Fibroblast of lung (primary cell): Measurements from ENCODE around the gene EIF2S1. TPM values are rescaled to one million over a fixed set of nuclear protein-coding genes. Genes with fewer than 3 reads are reported as not detected.
"Not testable (repeated sequence)": the region's sequence is repeated elsewhere in the genome, so short reads cannot be mapped to it uniquely, and the experiment has no call there.

ENCODE experiments used
- DNase-seq, 2 donors: peaks; one replicate each; pipeline versions ENCODE4 v3.0.0 to v3.0.0-alpha.2; 2010; ENCODE audit warnings: low read depth in 2 of 2
- H2AFZ ChIP-seq: 2 replicates; pipeline ENCODE4 v1.5.1; 2012; ENCODE audit warnings: low read length, control low read depth, inconsistent platforms
- H3K27ac ChIP-seq: 2 replicates; pipeline ENCODE4 v1.5.1; 2011; ENCODE audit warnings: low read length, control low read depth; ENCODE audit not compliant: insufficient read depth
- H3K27me3 ChIP-seq: 2 replicates; pipeline ENCODE4 v1.5.1; 2011; ENCODE audit warnings: mild to moderate bottlenecking, low read length; ENCODE audit not compliant: control insufficient read depth, insufficient read depth
- H3K36me3 ChIP-seq: 2 replicates; pipeline ENCODE4 v1.5.1; 2011; ENCODE audit warnings: low read length; ENCODE audit not compliant: control insufficient read depth, insufficient read depth
- H3K4me1 ChIP-seq: 2 replicates; pipeline ENCODE4 v1.5.1; 2011; ENCODE audit warnings: low read length; ENCODE audit not compliant: control insufficient read depth, insufficient read depth; ENCODE audit errors: extremely low read depth
- H3K4me2 ChIP-seq: 2 replicates; pipeline ENCODE4 v1.5.1; 2011; ENCODE audit warnings: low read length, control low read depth; ENCODE audit not compliant: insufficient read depth; ENCODE audit errors: extremely low read depth
- H3K4me3 ChIP-seq, 4 experiments: fragments of 200-600 bp in 1 of 4; sonication (generic) in 1 of 4; replicated peaks in 1 of 4; 2 replicates each; pipeline ENCODE4 v1.5.1; 2011 to 2016; ENCODE audit warnings: low read length in 4 of 4, low read depth in 3 of 4, mild to moderate bottlenecking in 3 of 4, control low read depth in 2 of 4, inconsistent platforms in 1 of 4, mixed read lengths in 1 of 4; ENCODE audit not compliant: insufficient read depth in 1 of 4; ENCODE audit errors: control extremely low read depth in 1 of 4
- H3K79me2 ChIP-seq: 2 replicates; pipeline ENCODE4 v1.5.1; 2012; ENCODE audit warnings: mild to moderate bottlenecking, low read length, inconsistent platforms; ENCODE audit not compliant: control insufficient read depth, insufficient read depth
- H3K9ac ChIP-seq: 2 replicates; pipeline ENCODE4 v1.5.1; 2011; ENCODE audit warnings: mild to moderate bottlenecking, low read length, control low read depth; ENCODE audit not compliant: insufficient read depth
- H3K9me3 ChIP-seq: 2 replicates; pipeline ENCODE4 v1.5.1; 2012; ENCODE audit warnings: low read depth, low read length; ENCODE audit not compliant: control insufficient read depth, insufficient read depth
- H4K20me1 ChIP-seq: 2 replicates; pipeline ENCODE4 v1.5.1; 2011; ENCODE audit warnings: low read length; ENCODE audit not compliant: control insufficient read depth, insufficient read depth; ENCODE audit errors: extremely low read depth
- EZH2 ChIP-seq: IDR thresholded peaks from 2 replicates; pipeline ENCODE4 v1.5.1; 2012; ENCODE audit warnings: low read length, control low read depth, mild to moderate bottlenecking; ENCODE audit errors: missing control alignments
- polyA plus RNA-seq, 2 donors: library from polyadenylated mRNA; depleted of rRNA in 1 of 2; stranded (reverse) in 1 of 2; unstranded in 1 of 2; fragments of >200 nt; gene quantifications; 2 replicates each; pipeline ENCODE4 v1.2.1, GENCODE V29; 2011 to 2012; ENCODE audit warnings: missing spikeins in 1 of 2
- total RNA-seq: library from RNA; depleted of rRNA; stranded (reverse); fragments of >200 nt; gene quantifications from 2 replicates; pipeline ENCODE4 v1.2.1, GENCODE V29; 2014
- TF ChIP-seq, protein P1 (sequence below), 2 donors: IDR thresholded peaks in 1 of 2; conservative IDR thresholded peaks in 1 of 2; 1 replicate in 1 of 2; 2 replicates in 1 of 2; pipeline ENCODE4 v1.5.1; 2011 to 2012; ENCODE audit warnings: low read length in 2 of 2, control low read depth in 1 of 2, inconsistent platforms in 1 of 2, low read depth in 1 of 2, mild to moderate bottlenecking in 1 of 2

EIF2S1 gene
- total and polyA plus RNA-seq, 2 donors (not counting 1 experiment from before 2014, with no cell fraction given): 180 to 182 TPM

DNA sequence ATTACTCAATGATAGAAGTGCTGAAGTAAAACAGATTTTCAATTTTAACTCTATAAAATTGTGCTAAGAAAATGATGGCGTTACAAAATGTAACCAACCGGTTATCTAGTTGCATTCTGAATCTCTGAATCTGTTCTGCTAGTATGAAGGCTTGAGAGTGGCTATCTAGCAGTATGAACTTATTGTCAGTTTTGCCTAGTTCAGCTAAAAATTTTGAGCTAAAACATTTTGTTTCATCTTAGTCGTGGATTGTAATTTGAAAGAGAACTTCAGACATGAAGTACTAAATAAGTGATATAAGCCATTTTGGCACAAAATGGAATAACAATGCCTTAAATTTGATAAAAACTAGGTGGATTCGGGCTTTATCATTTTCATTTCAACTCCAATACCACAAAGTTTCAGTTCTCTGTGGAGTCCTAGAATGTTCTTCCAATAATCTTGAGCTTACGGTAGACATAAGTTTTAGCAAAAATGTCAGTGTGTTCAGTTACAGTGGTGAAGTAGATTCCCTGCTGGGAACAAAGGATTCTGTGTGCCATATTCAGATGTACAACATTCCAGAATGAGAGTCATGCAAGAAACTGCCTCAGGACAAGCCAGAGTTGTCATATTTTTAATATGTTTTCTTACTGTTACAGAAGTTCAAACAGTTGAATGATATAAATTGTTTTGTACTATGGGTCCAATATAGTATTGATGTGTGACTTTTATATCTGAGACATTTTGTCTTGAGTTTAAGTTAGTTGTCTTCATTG is 28.6 kb upstream of the EIF2S1 start:
- Histone ChIP-seq H3K4me3 (no peak overlapping the region), H2AFZ (no peak overlapping the region), H4K20me1 (no peaks in the 10 kb centered on the region), H3K79me2 (no peaks in the 10 kb centered on the region), H3K27ac (no peak overlapping the region), H3K9me3 (no peaks in the 10 kb centered on the region), H3K9ac (no peak overlapping the region), H3K27me3 (no peaks in the 10 kb centered on the region), H3K36me3 (peaks cover 1% of the 10 kb centered on the region), H3K4me2 (no peak overlapping the region), H3K4me1 (no peaks in the 10 kb centered on the region)
- TF ChIP-seq EZH2: no peak
- TF ChIP-seq, protein P1, sequence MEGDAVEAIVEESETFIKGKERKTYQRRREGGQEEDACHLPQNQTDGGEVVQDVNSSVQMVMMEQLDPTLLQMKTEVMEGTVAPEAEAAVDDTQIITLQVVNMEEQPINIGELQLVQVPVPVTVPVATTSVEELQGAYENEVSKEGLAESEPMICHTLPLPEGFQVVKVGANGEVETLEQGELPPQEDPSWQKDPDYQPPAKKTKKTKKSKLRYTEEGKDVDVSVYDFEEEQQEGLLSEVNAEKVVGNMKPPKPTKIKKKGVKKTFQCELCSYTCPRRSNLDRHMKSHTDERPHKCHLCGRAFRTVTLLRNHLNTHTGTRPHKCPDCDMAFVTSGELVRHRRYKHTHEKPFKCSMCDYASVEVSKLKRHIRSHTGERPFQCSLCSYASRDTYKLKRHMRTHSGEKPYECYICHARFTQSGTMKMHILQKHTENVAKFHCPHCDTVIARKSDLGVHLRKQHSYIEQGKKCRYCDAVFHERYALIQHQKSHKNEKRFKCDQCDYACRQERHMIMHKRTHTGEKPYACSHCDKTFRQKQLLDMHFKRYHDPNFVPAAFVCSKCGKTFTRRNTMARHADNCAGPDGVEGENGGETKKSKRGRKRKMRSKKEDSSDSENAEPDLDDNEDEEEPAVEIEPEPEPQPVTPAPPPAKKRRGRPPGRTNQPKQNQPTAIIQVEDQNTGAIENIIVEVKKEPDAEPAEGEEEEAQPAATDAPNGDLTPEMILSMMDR (conservative IDR thresholded peaks at IDR 0.05 in 1 of 2, IDR thresholded peaks at IDR 0.05 in 1 of 2; ENCODE audit: low read depth in 1 of 2, low read length in 2 of 2): no peak
- DNase-seq: peak in 1 of 2 donors; percentile 53

DNA sequence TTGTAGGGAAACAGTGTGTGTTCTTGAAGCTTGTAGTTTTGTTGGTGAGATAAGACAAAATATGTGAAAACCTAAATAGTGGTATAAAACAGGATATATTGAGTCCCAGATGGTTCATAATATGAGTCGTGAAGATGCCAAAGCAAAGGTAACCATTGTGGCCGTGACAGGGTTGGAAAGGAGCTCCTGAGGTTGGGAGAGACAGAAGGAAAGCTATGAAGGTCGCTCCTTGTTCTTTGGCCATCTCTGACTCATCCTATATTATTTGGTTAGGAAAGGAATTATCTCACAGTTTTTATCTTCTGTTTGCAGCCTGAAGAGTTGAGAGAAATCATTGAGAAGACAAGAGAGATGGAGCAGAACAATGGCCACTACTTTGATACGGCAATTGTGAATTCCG is 27.7 kb upstream of the EIF2S1 start:
- Histone ChIP-seq H3K79me2 (no peaks in the 10 kb centered on the region), H3K4me1 (no peaks in the 10 kb centered on the region), H3K4me2 (no peak overlapping the region), H3K9me3 (no peaks in the 10 kb centered on the region), H3K9ac (no peak overlapping the region), H4K20me1 (no peaks in the 10 kb centered on the region), H3K4me3 (no peak overlapping the region), H2AFZ (no peak overlapping the region), H3K36me3 (peaks cover 5% of the 10 kb centered on the region), H3K27me3 (no peaks in the 10 kb centered on the region), H3K27ac (no peak overlapping the region)
- TF ChIP-seq, protein P1 (conservative IDR thresholded peaks at IDR 0.05 in 1 of 2, IDR thresholded peaks at IDR 0.05 in 1 of 2; ENCODE audit: low read depth in 1 of 2, low read length in 2 of 2): no peak
- no peak for TF ChIP-seq EZH2
- peak in 1 of 2 donors; percentile 20 for DNase-seq

DNA sequence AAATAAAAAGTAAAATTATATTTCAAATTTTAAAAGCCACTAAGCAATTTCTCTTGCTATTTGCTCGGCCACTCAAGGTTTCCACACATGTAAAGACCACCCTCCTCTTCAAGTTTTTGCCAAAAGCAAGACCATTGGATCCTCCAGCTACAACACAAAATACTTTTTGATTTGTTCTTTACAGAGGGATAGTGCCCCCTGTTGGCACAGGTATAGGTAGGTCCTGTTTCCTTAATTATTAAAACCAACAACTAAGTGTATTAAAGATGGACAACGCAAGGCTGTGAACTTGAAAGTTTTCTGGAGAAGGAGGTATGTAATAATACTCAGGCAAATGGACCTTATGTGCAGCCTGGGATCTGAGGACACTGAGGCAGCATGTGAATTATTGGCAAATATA is 24.3 kb upstream of the EIF2S1 start:
- Histone ChIP-seq H3K27ac (no peak overlapping the region), H3K27me3 (no peaks in the 10 kb centered on the region), H3K9ac (no peak overlapping the region), H3K4me2 (no peak overlapping the region), H3K9me3 (no peaks in the 10 kb centered on the region), H3K79me2 (no peaks in the 10 kb centered on the region), H2AFZ (no peak overlapping the region), H4K20me1 (no peaks in the 10 kb centered on the region), H3K36me3 (peaks cover 8% of the 10 kb centered on the region), H3K4me3 (no peak overlapping the region), H3K4me1 (no peaks in the 10 kb centered on the region)
- TF ChIP-seq, protein P1 (conservative IDR thresholded peaks at IDR 0.05 in 1 of 2, IDR thresholded peaks at IDR 0.05 in 1 of 2; ENCODE audit: low read depth in 1 of 2, low read length in 2 of 2): peak; percentile 37 to 43
- TF ChIP-seq EZH2: no peak
- peak in 1 of 2 donors; percentile 38 for DNase-seq

DNA sequence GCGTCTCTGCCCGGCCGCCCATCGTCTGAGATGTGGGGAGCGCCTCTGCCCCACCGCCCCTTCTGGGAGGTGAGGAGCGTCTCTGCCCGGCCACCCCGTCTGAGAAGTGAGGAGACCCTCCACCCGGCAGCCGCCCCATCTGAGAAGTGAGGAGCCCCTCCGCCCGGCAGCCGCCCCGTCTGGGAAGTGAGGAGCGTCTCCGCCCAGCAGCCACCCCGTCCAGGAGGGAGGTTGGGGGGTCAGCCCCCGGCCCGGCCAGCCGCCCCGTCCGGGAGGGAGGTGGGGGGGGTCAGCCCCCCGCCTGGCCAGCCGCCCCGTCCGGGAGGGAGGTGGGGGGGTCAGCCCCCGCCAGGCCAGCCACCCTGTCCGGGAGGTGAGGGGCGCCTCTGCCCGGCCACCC is 18.9 kb upstream of the EIF2S1 start:
- H3K4me3 ChIP-seq, DNase-seq, H2AFZ ChIP-seq, H3K79me2 ChIP-seq, H3K4me1 ChIP-seq, H3K9me3 ChIP-seq, H3K27ac ChIP-seq, H3K4me2 ChIP-seq, H4K20me1 ChIP-seq, H3K27me3 ChIP-seq, H3K9ac ChIP-seq: not testable (repeated sequence)
- peaks cover 12% of the 10 kb centered on the region for H3K36me3 ChIP-seq
